ENCODE data around the gene ABLIM1. TPM values are rescaled to one million over a fixed set of nuclear protein-coding genes. Genes with fewer than 3 reads are reported as not detected.
A peak's percentile ranks its signal among the peaks of the same experiment; 100 is the strongest.

The ABLIM1 gene
- total and polyA plus RNA-seq, 2 donors (not counting 1 experiment from before 2014, with no cell fraction given): 5.3 to 13.6 TPM

GRCh38 chr10:114526504-114527238, 131.4 kb downstream of the ABLIM1 start:
- H3K9me3 ChIP-seq (ENCODE audit: control insufficient read depth, insufficient read depth, low read depth, low read length): no peaks in the 10 kb centered on the region
- H4K20me1 ChIP-seq (ENCODE audit: control insufficient read depth, extremely low read depth, insufficient read depth, low read length): no peaks in the 10 kb centered on the region
- peak; percentile 55 to 84 for DNase-seq (ENCODE audit: low read depth in 2 of 2)
- TF ChIP-seq CTCF (conservative IDR thresholded peaks at IDR 0.05 in 1 of 2, IDR thresholded peaks at IDR 0.05 in 1 of 2; ENCODE audit: low read depth in 1 of 2, low read length in 2 of 2) (no peak), EZH2 (IDR thresholded peaks at IDR 0.05; ENCODE audit: low read length, missing control alignments) (no peak)
- H3K4me1 ChIP-seq (ENCODE audit: control insufficient read depth, extremely low read depth, insufficient read depth, low read length): peaks cover 5% of the 10 kb centered on the region
- H3K79me2 ChIP-seq (ENCODE audit: control insufficient read depth, insufficient read depth, low read length): no peaks in the 10 kb centered on the region
- H3K9ac ChIP-seq (ENCODE audit: insufficient read depth, low read length): peak overlapping the region; percentile 10
- H3K27me3 ChIP-seq (ENCODE audit: control insufficient read depth, insufficient read depth, low read length): no peaks in the 10 kb centered on the region
- peak overlapping the region; percentile 1 to 45 (median 31) for H3K4me3 ChIP-seq (replicated peaks in 1 of 4; ENCODE audit: control extremely low read depth in 1 of 4, insufficient read depth in 1 of 4, low read depth in 3 of 4, low read length in 4 of 4)
- H2AFZ ChIP-seq (ENCODE audit: low read length): peak overlapping the region; percentile 45
- H3K27ac ChIP-seq (ENCODE audit: insufficient read depth, low read length): no peak overlapping the region
- H3K4me2 ChIP-seq (ENCODE audit: extremely low read depth, insufficient read depth, low read length): peak overlapping the region; percentile 72
- no peaks in the 10 kb centered on the region for H3K36me3 ChIP-seq (ENCODE audit: control insufficient read depth, insufficient read depth, low read length)

GRCh38 chr10:114526126-114526503, 132.0 kb downstream of the ABLIM1 start:
- H3K4me2 ChIP-seq (ENCODE audit: extremely low read depth, insufficient read depth, low read length): peak overlapping the region; percentile 72
- H4K20me1 ChIP-seq (ENCODE audit: control insufficient read depth, extremely low read depth, insufficient read depth, low read length): no peaks in the 10 kb centered on the region
- no peak overlapping the region for H2AFZ ChIP-seq (ENCODE audit: low read length)
- TF ChIP-seq EZH2 (IDR thresholded peaks at IDR 0.05; ENCODE audit: low read length, missing control alignments) (no peak), CTCF (conservative IDR thresholded peaks at IDR 0.05 in 1 of 2, IDR thresholded peaks at IDR 0.05 in 1 of 2; ENCODE audit: low read depth in 1 of 2, low read length in 2 of 2) (no peak)
- no peak overlapping the region for H3K9ac ChIP-seq (ENCODE audit: insufficient read depth, low read length)
- peak; percentile 31 to 62 for DNase-seq (ENCODE audit: low read depth in 2 of 2)
- no peak overlapping the region for H3K4me3 ChIP-seq (replicated peaks in 1 of 4; ENCODE audit: control extremely low read depth in 1 of 4, insufficient read depth in 1 of 4, low read depth in 3 of 4, low read length in 4 of 4)
- no peaks in the 10 kb centered on the region for H3K79me2 ChIP-seq (ENCODE audit: control insufficient read depth, insufficient read depth, low read length)
- no peak overlapping the region for H3K27ac ChIP-seq (ENCODE audit: insufficient read depth, low read length)
- H3K4me1 ChIP-seq (ENCODE audit: control insufficient read depth, extremely low read depth, insufficient read depth, low read length): peaks cover 5% of the 10 kb centered on the region
- H3K27me3 ChIP-seq (ENCODE audit: control insufficient read depth, insufficient read depth, low read length): no peaks in the 10 kb centered on the region
- H3K36me3 ChIP-seq (ENCODE audit: control insufficient read depth, insufficient read depth, low read length): no peaks in the 10 kb centered on the region
- no peaks in the 10 kb centered on the region for H3K9me3 ChIP-seq (ENCODE audit: control insufficient read depth, insufficient read depth, low read depth, low read length)

GRCh38 chr10:114525368-114525949, 132.6 kb downstream of the ABLIM1 start:
- Histone ChIP-seq H3K36me3 (ENCODE audit: control insufficient read depth, insufficient read depth, low read length) (no peaks in the 10 kb centered on the region), H3K9me3 (ENCODE audit: control insufficient read depth, insufficient read depth, low read depth, low read length) (no peaks in the 10 kb centered on the region), H4K20me1 (ENCODE audit: control insufficient read depth, extremely low read depth, insufficient read depth, low read length) (no peaks in the 10 kb centered on the region), H2AFZ (ENCODE audit: low read length) (no peak overlapping the region), H3K9ac (ENCODE audit: insufficient read depth, low read length) (no peak overlapping the region), H3K27me3 (ENCODE audit: control insufficient read depth, insufficient read depth, low read length) (no peaks in the 10 kb centered on the region), H3K79me2 (ENCODE audit: control insufficient read depth, insufficient read depth, low read length) (no peaks in the 10 kb centered on the region), H3K4me2 (ENCODE audit: extremely low read depth, insufficient read depth, low read length) (no peak overlapping the region), H3K4me1 (ENCODE audit: control insufficient read depth, extremely low read depth, insufficient read depth, low read length) (peaks cover 5% of the 10 kb centered on the region), H3K4me3 (replicated peaks in 1 of 4; ENCODE audit: control extremely low read depth in 1 of 4, insufficient read depth in 1 of 4, low read depth in 3 of 4, low read length in 4 of 4) (no peak overlapping the region), H3K27ac (ENCODE audit: insufficient read depth, low read length) (no peak overlapping the region)
- TF ChIP-seq CTCF (conservative IDR thresholded peaks at IDR 0.05 in 1 of 2, IDR thresholded peaks at IDR 0.05 in 1 of 2; ENCODE audit: low read depth in 1 of 2, low read length in 2 of 2) (no peak), EZH2 (IDR thresholded peaks at IDR 0.05; ENCODE audit: low read length, missing control alignments) (no peak)
- DNase-seq (ENCODE audit: low read depth in 2 of 2): no peak

Measured in fibroblast of lung (primary cell).